GM18505 (cell line): ENCODE data around the gene LAMC1.

Source experiments
- ATAC-seq: cut with Tn5 transposase; IDR thresholded peaks from one replicate; pipeline ENCODE4 v1.9.1; 2021; ENCODE audit not compliant: unreplicated experiment
- POLR2A ChIP-seq: IDR thresholded peaks from 4 replicates; pipeline ENCODE4 v1.6.1; 2011; ENCODE audit warnings: borderline replicate concordance; ENCODE audit not compliant: insufficient read depth, insufficient read length; ENCODE audit errors: extremely low read depth

The LAMC1 gene

DNA sequence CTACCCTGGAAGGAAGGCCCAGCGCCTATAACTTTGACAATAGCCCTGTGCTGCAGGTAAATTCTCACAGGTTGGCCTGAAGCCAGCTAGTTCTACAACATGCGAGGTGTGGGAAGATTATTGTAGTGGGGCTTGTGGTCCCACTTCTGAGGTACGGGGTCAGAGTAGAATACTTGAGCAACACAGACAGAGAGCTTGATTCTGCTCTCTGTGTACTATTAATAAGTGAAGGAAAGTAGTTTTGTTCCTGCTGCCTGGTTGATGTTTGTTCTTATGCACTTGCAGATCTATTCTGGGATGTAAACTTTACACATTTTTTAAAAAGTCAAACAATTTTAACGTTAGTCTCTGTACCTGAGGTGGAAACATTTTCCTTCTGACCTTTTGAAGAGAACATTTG is 80.4 kb downstream of the LAMC1 start:
- no peak for TF ChIP-seq POLR2A
- ATAC-seq: no peak

DNA sequence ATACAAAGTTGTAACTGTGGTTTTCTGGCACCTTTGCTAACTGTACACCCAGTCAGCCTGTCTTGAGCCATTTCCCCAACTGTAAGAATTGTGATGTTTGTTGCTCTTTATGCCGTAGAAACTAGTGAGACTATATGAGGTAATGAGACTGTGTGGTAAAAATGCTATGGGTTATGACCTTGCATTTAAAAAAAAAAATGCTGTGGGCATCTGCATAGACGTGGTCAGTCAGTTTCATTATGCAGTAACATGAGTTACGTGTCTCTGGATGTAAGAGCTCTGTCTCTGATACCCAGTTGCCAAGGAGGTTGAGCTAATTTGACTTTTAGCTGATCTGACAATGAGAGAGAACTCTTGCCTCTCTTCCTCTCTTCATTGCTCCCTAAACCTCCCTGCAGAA is 82.2 kb downstream of the LAMC1 start:
- no peak for ATAC-seq
- TF ChIP-seq POLR2A: no peak

DNA sequence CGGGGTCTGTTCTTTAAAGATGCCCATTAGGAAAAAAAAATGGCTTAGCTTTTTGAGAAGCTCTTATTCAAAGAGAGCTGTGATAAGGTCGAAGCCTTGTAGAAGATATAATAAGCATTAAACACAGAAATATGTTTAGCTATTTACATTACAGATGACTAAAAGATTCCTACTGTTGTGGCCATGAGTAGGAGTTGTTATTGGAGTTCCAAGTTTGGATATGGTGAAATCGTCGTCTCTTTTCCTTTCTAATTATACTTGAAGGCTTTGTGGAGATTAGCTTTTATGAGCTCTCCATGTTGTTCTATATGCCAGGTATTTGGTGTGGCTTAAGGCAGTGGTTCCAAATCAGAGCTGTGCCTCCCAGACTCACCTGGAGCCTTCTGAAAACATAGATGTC is 82.9 kb downstream of the LAMC1 start:
- no peak for TF ChIP-seq POLR2A

DNA sequence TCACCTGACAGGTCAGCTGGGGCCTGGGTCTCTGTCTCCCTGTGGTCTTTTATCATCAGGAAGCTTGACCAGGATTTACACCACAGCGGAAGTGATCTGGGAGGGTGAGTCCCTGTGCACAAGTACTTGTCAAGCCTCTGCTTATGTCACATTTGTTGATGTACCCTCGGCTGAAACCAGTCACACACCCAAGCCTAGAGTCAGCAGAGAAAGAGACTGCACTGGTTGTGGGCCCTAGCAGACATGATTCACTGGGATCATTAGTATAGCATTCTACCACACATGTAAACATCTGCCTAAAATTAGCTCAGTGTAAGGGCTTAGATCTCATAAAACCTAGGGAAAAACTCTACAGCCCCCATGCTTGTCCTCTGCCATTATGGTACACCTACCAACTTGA is 83.5 kb downstream of the LAMC1 start:
- ATAC-seq: no peak
- TF ChIP-seq POLR2A: no peak

More for the DNA sequence above, 82.9 kb downstream of the LAMC1 start:
- ATAC-seq: no peak

DNA sequence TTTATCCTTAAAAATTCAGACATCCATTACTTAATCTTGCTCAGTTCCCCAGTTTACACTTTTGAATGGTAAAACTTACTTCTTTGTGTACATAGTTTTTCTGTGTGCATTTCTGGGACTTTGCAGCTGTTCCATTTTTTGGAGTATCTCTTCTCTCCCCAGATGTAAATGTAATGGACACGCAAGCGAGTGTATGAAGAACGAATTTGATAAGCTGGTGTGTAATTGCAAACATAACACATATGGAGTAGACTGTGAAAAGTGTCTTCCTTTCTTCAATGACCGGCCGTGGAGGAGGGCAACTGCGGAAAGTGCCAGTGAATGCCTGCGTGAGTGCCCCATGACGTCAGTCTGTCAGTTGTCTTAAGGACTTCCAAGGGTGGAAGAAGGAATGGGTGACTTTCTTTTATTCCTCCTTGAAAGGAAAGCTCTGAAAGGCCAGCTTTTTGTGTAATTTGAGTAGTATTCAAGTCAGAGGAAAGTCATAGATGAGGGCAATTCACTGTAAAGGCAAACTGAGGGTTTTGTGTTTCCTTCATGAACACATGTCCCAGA is 87.2 kb downstream of the LAMC1 start:
- no peak for ATAC-seq
- no peak for TF ChIP-seq POLR2A

DNA sequence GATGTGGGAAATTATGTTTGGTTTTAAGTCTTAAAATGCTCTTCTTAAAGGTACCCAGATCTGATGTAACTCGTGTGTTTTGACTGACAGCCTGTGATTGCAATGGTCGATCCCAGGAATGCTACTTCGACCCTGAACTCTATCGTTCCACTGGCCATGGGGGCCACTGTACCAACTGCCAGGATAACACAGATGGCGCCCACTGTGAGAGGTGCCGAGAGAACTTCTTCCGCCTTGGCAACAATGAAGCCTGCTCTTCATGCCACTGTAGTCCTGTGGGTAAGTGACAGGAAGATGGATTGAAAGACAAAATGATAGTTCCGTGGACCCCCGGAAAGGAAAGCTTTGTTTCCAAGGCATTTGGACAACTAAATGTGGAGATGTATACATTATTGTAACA is 91.2 kb downstream of the LAMC1 start:
- no peak for ATAC-seq
- no peak for TF ChIP-seq POLR2A

DNA sequence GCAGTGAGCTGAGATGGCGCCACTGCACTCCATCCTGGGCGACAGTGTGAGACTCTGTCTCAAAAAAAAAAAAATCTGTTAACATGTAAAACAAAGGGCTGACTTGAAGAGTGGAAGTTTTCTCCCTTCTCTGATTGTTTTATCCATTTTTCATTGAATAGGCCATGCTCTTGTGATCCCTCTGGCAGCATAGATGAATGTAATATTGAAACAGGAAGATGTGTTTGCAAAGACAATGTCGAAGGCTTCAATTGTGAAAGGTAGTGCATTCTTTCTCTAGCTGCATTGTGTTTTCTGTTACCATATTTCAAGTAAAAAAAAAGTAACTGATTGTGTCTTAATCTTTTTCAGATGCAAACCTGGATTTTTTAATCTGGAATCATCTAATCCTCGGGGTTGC is 93.2 kb downstream of the LAMC1 start:
- no peak for ATAC-seq

DNA sequence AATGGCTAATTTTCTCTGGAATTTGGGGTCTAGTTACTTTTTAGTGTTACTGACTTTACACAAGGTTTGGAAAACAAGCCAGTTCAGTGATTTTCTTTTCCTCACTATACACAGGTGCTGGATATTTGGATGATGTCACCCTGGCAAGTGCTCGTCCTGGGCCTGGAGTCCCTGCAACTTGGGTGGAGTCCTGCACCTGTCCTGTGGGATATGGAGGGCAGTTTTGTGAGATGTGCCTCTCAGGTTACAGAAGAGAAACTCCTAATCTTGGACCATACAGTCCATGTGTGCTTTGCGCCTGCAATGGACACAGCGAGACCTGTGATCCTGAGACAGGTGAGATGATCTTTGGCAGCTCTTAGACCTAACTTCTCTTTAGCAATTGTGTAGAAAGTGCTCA is 98.4 kb downstream of the LAMC1 start:
- TF ChIP-seq POLR2A: no peak
- no peak for ATAC-seq

More for the DNA sequence above, 93.2 kb downstream of the LAMC1 start:
- no peak for TF ChIP-seq POLR2A

DNA sequence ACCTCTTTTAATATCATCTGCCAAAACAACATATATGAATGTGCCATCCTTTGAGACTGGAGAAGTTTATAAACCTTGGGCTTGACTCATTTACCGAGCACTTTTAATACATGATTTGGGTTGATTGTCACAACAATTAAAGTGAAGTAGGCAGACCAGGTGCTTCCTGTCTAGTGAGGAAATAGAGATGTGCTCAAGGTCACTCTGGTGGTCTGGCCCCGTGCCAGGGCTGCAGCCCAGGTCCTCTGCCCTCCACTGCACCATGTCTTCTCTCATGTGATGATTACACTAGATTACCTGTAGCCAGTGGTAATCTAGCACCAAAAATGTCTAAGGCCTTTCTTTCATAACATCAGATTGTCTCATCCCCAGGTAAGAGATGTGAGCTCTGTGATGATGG is 101.0 kb downstream of the LAMC1 start:
- no peak for ATAC-seq
- TF ChIP-seq POLR2A: no peak

DNA sequence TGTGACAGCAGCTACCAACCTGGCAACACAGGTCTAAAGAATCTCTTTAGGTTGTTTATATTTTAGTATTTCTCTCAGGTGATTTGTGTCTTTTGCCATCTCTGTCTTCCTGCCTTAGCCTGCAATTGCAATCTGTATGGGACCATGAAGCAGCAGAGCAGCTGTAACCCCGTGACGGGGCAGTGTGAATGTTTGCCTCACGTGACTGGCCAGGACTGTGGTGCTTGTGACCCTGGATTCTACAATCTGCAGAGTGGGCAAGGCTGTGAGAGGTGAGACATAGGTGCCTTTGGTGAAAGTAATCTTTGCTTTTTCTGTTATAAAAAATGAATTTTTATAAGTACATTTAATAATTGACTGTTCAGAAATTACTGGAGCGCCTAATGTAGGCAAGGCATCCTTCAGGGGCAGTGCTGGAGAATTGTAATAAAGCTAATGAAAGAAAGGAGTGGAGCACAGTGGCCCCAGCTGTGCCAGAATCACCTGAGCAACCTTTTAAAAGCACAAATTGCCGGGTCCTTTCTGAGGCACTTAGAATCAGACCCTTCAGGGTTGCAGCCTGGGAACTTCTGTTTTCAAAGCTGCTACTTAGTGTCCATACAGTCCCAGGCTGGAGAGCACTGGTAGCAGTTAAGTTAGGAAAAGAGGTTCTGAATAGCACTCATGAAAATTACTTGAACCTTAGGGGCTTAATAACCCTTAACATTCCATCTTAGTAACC is 102.2 kb downstream of the LAMC1 start:
- ATAC-seq: no peak
- no peak for TF ChIP-seq POLR2A

DNA sequence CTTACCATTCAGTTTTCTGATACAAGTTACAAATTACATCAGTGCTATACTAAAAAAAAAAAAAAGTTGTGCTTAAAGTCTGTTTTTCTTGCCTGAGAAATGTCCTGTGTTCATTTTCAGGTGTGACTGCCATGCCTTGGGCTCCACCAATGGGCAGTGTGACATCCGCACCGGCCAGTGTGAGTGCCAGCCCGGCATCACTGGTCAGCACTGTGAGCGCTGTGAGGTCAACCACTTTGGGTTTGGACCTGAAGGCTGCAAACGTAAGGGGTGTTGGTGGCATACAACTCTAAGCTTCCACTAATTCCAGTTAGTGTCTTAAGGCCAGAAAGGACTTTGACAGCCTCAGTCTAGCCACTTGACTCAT is 102.8 kb downstream of the LAMC1 start:
- no peak for ATAC-seq
- TF ChIP-seq POLR2A: no peak

DNA sequence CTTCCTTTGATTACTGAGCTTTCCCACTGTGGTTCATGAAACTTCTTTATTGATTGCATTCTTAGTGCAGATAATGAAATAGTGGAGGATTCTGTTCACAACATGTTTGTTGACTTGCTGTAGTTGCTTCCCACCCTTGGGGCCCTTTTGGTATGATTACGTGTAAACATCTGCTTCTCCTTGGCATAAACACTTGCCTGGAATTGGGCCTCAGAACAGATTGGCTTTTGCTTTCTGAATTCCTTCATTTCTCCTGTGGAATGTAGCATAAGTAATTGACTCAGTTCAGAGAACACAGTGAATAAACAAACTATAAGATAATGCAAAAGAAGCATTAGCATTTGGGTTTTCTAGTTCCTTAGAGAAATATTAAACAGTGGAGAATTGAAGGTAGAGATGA is 103.3 kb downstream of the LAMC1 start:
- ATAC-seq: no peak
- TF ChIP-seq POLR2A: no peak

DNA sequence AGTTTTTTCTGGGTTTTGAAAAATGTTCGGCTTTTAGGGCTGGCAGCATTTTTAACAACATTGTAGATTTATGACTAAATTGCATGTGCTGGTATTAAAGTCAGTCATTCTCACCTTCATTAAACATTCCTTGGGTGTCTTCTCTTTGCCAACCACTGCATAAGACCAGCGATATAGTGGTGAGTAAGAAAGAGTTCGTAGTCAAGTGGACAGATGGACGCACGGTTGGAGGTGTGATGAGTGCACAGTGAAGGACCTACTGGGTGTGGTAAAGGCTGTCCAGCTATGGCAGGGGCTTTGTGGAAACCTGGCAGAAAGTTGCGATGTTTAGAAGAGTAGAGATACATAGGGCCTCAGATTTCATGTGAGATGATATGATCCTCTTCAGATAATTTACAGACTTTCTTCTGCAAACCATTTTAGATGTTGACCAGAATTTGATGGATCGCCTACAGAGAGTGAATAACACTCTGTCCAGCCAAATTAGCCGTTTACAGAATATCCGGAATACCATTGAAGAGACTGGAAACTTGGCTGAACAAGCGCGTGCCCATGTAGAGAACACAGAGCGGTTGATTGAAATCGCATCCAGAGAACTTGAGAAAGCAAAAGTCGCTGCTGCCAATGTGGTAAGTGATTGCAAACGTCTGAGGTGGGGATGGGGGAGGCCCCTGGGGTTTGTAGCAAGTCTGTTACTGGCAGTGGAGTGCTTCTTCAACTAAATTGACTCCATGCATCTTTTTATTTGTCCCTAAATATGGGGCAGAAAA is 106.9 kb downstream of the LAMC1 start:
- ATAC-seq: no peak
- TF ChIP-seq POLR2A: no peak

DNA sequence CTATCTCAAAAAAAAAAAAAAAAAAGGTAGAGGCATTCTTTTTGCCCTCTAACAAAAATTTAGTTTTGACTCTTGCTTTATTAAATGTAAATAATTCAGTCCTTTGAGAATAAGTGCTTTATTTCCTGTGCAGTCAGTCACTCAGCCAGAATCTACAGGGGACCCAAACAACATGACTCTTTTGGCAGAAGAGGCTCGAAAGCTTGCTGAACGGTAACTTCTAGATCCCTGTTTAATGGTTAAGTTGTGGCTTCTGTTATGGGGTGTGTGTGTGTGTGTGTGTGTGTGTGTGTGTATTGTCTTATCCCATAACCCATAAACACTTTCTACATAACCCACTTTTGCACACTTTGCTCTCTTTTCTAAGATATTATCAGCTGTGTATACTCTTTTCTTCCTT is 107.9 kb downstream of the LAMC1 start:
- TF ChIP-seq POLR2A: no peak
- no peak for ATAC-seq

DNA sequence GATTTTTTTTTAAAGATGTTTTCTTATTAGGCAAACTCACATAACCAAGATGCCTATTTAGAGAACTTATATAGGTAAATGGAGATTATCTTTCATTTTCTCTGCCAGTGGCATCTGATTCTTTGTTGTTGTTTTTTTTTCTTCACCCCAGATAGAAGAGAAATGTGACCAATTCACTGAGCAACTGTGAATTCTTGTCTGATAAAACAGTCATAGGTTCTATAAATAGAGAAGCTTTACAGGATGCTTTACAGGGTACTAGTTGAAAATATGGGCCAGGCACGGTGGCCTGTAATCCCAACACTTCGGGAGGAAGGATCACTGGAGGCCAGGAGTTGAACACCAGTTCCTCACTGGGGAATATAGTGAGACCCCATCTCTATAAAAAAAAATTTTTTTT is 112.1 kb downstream of the LAMC1 start:
- no peak for ATAC-seq
- no peak for TF ChIP-seq POLR2A

DNA sequence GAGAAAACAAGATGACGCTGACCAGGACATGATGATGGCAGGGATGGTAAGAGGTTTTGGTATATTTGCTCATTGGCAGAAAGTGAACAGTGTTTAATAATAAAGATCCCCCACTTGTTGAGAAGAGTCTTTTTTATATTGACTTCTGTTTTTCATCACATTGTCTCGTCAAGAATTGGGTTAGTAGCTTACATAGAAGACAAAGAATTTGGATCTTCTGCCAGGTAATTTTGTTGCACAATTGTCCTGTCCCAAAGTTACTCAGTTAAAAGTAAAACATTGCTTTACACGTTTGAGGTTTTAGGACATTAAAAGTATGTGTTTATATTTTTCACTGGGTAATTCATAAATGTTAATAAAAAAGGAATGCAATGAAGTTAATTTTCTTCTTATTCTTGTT is 114.6 kb downstream of the LAMC1 start:
- no peak for TF ChIP-seq POLR2A
- no peak for ATAC-seq
